Measurements from ENCODE around the gene C20orf202.

Gene C20orf202

GRCh38 chr20:1184638-1185315 lies 18.5 kb upstream of the C20orf202 start, which contains the start of gene TMEM74B:
TMEM74B (minus strand) TSS chr20:1184981; CDS start chr20:1183801, 1,180 bp downstream.
- no peak for DNase-seq (ENCODE audit: low read depth in 2 of 2)

GRCh38 chr20:1185316-1185741 lies 17.9 kb upstream of the C20orf202 start:
- DNase-seq (ENCODE audit: low read depth in 2 of 2), result no peak

DNA sequence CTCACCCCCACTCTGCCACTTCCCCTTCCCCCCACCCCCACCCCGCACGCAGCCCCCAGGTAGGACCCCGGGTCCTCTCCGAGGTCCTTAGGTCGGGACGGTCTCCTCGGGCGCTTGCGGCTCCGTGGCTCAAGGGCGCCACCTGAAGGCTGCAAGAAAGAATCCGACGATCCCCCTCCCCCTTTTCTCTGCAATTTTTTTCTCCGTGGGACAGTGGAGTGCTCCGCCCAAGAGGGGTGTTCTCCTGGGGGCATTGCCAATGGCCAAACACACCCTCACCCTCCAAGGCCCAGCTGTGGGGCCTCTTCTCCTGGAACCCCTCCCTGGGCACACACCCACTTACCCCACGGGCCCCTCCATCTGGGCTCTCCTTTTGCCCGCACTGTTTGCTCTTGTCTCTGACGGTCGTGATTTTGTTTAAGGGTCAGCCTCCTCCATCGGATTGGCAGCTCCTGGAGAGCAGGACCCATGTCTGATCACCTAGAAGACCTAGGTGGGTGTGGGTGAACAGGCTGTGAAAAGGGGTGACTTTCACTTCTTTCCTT lies 17.4 kb upstream of the C20orf202 start:
- peak; percentile 30 to 39 for DNase-seq (ENCODE audit: low read depth in 2 of 2)

DNA sequence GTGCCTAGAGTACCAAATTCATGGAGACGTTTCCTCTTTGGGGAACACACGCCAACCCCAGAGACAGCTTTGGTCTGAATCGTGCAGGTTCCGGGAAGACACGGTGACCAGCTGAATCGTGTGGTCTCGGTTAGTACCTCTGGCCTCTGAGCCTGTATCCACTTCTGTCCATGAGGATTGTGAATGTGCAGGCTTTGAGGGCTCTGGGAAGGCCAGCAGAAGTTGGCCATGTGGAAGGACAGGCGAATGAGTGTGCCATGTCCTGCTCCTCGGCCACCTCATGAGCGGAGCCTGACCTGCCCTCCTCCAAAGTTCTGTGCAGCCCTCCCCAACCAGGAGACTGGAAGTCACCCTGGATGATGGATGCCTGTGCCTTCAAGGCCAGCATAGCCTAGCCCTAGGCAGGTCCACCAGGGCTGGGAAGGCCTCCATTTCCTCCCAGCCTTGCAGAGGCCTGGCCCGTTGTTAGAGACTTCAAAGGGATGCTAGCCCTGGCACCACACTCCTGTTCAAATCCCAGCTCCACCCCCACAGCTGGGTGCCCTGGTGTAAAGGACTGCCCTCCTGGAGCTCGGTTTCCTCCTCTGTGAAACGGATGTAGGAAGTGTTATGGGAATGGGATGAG lies 16.8 kb upstream of the C20orf202 start:
- DNase-seq (ENCODE audit: low read depth in 2 of 2), result no peak

- DNase-seq (ENCODE audit: low read depth in 2 of 2), result no peak
These were observed 15.6 kb upstream of the C20orf202 start for GRCh38 chr20:1187605-1188171.

DNA sequence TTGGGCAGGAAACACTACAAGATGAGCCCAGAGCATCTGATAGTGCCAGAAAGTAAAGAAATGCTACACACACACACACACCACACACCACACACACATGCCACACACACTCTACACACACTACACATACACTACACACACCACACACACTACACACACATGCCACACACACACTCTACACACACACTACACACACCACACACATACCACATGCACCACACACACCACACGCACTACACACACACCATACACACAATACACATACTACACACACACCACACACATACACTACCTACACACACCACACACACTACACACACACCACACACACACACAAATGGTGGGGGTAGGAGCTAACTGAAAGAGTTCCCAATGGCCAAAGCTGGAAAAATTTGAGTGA lies 14.9 kb upstream of the C20orf202 start:
- no peak for DNase-seq (ENCODE audit: low read depth in 2 of 2)

DNA sequence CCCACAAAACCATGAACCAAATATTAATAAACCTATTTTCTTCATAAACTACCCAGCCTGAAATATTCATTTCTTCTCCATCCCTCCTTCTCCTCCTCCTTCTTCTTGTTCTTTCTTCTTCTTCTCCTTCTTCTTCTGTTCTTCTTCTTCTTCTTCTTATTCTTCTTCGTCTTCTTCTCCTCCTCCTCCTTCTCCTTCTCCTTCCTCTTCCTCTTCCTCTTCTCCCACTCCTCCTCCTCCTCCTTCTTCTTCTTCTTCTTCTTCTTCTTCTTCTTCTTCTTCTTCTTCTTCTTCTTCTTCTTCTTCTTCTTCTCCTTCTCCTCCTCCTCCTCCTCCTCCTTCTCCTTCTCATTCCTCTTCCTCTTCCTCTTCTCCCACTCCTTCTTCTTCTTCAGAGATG lies 13.4 kb upstream of the C20orf202 start:
- DNase-seq (ENCODE audit: low read depth in 2 of 2), result no peak

DNA sequence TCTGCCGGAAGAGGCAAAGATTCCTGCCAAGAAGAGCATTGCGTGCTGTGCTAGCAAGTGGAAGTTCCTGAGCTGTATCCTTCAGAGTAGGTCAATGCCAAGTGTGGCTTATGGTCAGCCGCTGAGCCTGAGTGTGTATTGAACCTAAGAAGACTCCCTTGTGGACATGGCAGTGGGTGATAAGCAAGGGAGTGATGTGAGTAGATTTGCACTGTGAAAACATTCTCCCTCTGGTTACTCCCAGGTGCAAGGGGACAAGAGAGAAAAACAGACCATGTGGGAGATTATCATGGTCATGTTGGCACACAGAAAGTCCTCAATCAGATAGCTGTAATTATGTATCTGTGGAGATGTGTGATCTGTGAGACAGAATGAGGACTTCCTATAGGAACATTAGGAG lies 12.4 kb upstream of the C20orf202 start:
- DNase-seq (ENCODE audit: low read depth in 2 of 2), result no peak

DNA sequence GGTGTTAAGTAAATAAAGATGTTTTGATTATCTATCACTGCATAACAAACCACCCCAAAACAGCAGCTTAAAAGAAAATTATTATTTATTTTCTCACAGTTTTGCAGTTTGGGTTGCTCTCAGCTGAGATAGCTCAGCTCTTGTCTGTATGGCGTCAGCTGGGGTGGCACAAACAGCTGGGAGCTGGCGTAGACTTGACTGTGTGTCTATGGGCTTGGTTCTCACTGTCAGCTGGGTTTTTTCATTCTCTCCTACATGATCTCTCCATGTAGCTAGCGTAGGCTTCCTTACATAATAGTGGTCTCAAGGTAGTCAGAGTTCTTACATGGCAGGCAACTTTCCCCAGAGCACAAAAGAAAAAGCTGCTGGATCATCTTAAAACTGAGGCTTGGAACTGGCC lies 12.0 kb upstream of the C20orf202 start:
- DNase-seq (ENCODE audit: low read depth in 2 of 2), result no peak

DNA sequence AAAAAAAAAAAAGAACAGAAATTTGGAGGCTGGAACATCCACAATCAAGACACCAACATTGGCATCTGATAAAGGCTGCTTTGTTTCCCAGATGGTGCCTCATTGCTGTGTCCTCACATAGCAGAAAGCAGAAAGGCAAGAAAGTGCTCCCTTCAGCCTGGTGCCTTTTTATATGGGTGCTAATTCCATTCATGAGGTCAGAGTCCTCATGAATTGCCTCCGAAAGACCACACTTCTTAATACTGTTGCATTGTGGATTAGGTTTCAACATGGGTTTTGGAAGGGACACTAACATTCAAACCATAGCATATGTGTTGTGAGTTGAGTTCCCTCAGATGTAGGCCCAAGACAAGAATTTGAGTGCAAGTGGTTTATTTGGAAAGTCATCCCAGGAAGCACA lies 8.0 kb upstream of the C20orf202 start:
- no peak for DNase-seq (ENCODE audit: low read depth in 2 of 2)

DNA sequence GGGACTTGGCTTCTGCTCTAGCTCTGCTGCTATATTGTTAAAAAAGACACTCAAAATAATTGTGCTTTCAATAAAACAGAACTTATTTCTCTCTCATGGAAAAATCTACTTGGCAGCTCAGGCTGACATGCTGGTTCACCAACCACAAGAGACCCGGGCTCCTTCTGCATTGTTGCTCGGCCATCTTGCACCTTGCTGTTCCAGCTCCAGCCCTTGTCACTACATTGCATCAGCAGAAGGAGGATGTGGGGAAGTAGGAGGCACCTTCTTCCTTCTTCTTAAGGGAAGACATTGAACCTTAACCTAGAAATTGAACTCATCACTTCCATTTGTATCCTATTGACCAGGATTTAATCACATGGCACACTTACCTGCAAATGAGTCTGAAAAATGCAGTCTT lies 6.6 kb upstream of the C20orf202 start:
- no peak for DNase-seq (ENCODE audit: low read depth in 2 of 2)

GRCh38 chr20:1197801-1198200 lies 5.5 kb upstream of the C20orf202 start:
- no peak for DNase-seq (ENCODE audit: low read depth in 2 of 2)

- no peak for DNase-seq (ENCODE audit: low read depth in 2 of 2)
These were observed 4.5 kb upstream of the C20orf202 start for GRCh38 chr20:1198751-1199150.

DNA sequence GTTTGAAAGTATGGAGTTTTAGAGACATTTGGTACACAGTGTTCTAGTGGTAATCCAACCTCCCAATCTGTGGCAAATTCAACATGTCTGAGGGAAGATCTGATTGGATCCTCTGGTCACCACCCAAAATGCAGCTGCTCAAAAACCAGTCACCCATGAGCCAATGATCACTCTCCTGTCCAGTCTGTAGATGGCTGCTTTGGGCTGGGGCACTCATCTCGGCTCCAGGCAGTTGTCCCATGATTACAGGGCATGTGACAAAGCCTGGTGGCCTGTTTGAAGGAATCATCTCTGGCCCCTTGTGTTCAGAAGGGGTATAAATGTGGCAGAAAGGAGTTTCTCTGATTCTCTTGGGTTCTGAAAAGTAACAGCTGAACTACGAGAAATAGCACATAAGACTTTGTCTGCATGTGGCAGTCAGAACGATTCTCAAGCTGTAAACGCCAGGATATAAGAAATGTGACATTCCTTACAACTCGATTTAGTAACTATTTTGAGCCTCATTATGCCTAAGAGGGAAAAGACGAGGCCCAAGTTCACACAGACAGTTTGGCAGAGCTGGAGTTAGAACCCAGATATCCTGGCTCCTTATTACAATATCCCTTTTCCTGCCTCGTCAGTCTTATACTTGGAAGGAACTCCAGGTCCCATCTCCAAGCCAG lies 3.9 kb upstream of the C20orf202 start:
- no peak for DNase-seq (ENCODE audit: low read depth in 2 of 2)

- no peak for DNase-seq (ENCODE audit: low read depth in 2 of 2)
These were observed 3.3 kb upstream of the C20orf202 start for GRCh38 chr20:1199964-1200363.

DNA sequence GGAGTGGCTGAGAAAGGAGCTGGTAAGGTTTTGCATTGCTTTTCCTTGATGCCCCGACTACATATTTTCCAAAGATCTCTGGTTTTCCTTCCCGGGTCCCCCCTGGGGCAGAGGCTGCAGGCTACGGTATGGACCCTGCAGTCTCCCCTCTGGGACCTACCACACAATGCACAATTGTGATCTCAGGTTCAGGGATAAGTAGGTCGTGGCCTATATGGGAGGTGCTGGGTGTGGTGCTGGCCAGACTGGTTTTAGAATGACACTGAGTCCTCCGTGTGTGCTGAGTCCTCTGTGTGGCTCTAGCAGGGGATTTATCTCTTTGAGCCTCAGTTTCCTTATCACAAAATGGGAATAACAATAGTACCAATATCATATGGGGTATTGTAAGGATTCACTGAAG lies 376 bp downstream of the C20orf202 start:
- no peak for DNase-seq (ENCODE audit: low read depth in 2 of 2)

- no peak for DNase-seq (ENCODE audit: low read depth in 2 of 2)
These were observed 859 bp downstream of the C20orf202 start for GRCh38 chr20:1204113-1204512.

GRCh38 chr20:1204576-1204975 lies 1.3 kb downstream of the C20orf202 start:
- DNase-seq (ENCODE audit: low read depth in 2 of 2), result no peak

- no peak for DNase-seq (ENCODE audit: low read depth in 2 of 2)
These were observed 2.5 kb downstream of the C20orf202 start for GRCh38 chr20:1205802-1206201.

DNA sequence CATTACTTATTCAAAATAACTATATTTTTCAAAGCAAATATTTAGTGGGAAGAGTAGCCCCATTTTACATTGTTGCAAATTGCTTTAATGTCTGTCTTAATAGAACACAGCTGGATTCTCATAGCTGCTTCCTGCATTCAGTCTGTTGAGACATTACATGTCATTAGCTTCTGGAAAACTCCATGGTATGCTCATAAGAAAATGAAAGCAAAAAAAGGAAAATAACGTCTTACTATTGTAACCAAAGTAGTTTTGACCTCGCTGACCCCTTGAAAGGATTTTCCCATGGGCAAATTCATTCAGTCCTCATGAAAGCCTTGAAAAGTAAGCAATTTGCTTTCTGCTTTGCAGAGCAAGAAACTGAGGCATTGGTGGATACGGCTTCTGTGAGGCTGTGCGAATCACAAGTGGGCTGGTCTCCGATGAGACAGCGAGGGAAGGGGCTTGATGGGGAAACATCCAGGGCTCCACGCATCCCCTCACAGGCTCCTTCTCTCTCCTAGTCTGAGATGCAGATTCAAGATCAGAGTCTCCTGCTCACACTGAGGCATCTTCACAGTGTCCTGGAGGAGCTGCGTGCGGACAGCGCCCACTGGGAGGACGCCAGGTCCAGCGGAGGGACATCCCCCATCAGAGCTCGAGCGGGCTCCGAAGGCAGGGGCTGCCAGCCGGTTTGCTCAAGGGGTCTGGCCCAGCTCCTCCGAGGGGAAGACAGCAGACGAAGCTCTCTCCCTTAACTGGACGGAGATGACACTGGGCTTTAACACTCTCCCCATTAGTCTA lies 3.3 kb downstream of the C20orf202 start:
- no peak for DNase-seq (ENCODE audit: low read depth in 2 of 2)

GRCh38 chr20:1207293-1207878 lies 4.1 kb downstream of the C20orf202 start:
- DNase-seq (ENCODE audit: low read depth in 2 of 2), result no peak
